Measurements from ENCODE around the gene NR2F6.
"Not testable (repeated sequence)": the region's sequence is repeated elsewhere in the genome, so short reads cannot be mapped to it uniquely, and the experiment has no call there.

NR2F6 gene

DNA sequence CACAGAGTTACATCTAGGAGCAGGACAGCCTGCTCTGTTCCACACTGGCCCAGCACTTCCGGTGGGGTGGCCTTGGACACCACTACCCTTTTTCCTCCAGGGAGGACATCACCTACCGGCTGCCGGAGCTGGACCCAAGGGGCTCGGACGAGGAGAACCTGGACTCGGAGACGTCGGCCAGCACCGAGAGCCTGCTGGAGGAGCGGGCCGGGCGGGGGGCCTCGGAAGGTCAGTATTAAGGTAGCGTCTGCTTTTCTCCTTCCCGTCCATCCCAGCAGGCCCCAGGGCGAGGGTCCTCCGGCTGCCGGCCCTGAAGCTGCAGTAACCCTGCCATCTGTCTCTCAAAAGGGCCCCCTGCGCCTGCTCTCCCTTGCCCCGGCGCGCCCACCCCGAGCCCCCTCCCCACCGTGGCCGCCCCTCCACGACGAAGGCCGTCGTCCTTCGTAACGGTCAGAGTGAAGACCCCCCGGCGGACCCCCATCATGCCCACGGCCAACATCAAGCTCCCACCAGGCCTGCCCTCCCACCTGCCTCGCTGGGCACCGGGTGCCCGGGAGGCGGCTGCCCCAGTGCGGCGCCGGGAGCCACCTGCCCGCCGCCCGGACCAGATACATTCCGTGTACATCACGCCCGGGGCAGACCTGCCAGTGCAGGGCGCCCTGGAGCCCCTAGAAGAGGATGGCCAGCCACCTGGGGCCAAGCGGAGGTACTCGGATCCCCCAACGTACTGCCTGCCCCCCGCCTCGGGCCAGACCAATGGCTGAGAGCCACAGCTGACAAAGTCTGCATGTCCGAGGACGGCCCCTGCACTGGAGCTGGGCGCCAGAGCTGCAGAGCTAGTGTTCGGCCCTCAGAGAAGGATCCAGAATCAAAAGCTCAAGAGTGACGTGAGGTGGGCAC lies 33.9 kb downstream of the NR2F6 start:
- no peak for DNase-seq (ENCODE audit: low read depth in 3 of 3)

GRCh38 chr19:17210296-17210695 lies 35.4 kb downstream of the NR2F6 start:
- no peak for DNase-seq (ENCODE audit: low read depth in 3 of 3)

DNA sequence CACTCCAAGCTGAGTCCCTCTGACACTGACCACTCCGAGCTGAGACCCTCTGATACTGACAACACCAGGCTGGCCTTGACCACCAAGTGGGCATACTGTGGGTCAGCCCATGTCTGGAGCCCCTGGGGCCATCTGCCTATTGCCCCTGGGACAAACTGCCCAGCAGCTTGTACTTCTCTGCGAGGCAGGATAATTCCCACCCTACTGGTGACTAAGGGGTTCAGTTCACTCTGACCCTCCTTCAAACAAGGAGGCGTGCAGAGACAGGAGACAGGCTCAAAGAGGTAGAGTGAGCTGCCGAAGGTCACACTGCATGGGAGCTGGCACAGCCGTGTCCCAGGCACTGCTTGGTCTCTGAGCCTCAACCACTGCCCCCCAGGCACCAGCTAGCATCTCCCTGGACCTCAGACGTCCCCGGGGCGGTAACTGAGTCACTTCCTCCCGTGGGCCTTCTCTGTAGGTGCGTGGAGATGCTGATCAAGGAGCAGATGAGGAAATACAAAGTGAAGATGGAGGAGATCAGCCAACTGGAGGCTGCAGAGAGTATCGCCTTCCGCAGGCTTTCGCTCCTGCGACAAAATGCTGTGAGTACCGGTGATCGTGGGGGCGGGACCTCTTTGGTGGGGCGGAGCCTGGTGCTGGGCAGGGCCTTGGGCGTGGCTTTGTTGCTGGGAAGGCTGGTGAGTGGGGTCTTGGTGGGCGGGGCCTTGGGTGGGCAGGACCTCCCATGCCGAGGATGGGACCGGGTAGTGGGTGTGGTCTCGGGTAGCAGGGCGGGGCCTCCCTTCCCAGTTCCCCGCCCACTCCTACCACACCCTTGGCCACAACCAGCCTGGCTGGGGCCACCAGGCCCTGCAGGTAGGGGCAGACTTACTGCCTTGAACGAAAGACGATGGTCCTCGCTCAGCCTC lies 36.3 kb downstream of the NR2F6 start:
- DNase-seq (ENCODE audit: low read depth in 3 of 3): peak; percentile 24 to 53 (median 40)

DNA sequence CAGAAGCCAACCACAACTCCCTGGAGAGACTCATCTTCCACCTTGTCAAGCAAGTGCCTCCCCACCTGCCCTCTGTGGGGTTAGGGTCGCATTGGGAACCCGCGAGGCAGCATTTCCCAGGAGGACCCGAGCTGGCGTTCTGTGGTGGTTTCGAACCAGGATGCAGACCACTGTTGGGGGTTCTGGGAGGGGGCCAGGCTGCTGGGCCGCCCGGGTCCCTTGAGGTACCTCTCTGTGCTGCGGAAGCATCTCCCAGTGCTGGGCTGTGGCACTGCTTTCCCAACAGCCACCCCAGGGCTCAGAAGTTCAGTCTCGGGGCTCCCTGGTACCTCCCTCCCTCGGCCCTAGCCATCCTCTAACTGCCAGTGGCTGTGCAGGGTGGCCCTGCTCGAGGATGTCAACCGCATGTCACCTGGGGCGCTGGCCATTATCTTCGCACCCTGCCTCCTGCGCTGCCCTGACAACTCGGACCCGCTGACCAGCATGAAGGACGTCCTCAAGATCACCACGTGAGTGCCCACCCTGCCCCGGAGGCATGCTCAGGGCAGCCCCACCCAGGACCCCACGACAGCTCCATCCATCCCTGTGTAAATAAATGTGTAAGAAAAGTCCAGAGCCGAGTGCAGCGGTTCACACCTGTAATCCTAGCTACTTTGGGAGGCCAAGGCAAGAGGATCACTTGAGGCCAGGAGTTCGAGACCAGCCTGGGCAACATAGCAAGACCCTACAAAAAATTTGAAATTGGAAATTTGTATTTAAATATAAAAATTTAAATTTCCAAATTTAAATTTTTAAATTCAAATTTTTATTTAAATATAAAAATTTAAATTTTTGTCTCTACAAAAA lies 38.8 kb downstream of the NR2F6 start:
- no peak for DNase-seq (ENCODE audit: low read depth in 3 of 3)

DNA sequence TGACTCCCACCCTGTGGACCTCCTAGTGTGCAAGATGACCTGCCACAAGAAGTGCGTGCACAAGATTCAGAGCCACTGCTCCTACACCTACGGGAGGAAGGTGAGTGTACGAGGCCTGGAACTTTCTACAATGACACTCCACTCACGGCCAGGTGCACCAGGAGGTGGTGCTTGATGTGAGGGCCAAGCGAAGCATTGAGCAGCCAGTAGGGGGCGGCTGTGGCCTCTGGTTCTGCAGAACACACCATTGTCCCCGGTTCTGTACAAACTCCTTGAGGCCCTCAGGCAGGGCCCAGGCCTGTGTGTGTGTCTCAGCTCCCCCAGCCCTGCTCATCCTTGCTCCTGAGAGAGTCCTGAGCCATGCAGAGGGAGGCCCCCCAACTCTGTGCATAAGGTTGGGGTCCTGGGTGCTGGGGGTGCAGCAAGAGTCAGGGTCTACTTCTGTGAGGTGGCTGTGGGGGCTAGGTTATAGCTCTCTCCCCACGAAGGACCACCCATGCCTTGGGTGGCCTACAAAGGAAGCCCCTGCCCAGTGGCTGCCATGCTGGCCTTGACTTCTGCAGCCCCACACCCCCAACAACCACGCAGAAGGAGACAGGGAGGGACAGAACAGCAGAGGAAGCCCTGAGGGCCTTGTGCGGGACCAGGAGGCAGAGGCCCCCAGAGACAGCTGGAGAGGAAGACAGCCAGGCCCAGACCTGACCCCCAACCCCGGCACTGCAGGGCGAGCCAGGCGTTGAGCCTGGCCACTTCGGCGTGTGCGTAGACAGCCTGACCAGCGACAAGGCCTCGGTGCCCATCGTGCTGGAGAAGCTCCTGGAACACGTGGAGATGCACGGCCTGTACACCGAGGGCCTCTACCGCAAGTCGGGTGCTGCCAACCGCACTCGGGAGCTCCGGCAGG lies 40.2 kb downstream of the NR2F6 start:
- peak in 2 of 3 donors; percentile 24 to 31 for DNase-seq (ENCODE audit: low read depth in 3 of 3)

DNA sequence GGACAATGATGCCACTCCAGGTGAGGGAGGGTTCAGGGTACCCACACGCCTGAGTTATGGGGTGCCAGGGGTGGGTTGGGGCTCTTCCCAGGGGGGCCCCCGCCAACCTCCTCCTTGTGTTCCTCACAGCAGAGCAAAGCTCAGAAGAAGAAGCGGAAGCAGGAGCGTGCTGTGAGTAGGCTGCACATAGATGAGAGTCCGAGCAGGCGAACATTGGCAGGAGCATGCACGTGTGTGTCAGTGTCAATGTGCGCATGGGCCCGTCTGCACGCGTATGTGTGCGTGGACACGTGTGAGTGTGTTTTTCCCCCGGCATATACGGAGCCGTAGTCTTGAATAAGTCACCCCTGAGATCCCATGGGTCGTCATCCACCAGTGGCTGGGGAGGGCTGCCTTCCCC lies 43.0 kb downstream of the NR2F6 start:
- DNase-seq (ENCODE audit: low read depth in 3 of 3): no peak

DNA sequence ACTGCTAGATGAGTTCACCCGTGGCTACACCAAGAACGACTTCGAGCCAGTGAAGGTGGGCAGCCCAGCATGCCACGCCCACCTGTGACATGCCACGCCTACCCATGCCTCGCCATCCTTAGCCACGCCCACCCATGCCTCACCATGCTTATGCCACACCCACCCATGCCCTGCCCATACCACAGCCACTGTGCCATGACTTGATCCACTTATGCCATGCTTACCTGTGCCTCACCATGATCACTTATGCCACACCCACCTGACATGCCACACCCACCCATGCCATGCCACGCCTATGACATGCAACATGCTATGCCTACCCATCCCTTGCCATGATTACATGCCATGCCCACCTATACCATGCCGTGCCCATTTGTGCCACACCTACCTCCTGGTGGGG lies 43.5 kb downstream of the NR2F6 start:
- DNase-seq (ENCODE audit: low read depth in 3 of 3): no peak

- DNase-seq (ENCODE audit: low read depth in 3 of 3): no peak
These were observed 45.2 kb downstream of the NR2F6 start for GRCh38 chr19:17200408-17201079.

DNA sequence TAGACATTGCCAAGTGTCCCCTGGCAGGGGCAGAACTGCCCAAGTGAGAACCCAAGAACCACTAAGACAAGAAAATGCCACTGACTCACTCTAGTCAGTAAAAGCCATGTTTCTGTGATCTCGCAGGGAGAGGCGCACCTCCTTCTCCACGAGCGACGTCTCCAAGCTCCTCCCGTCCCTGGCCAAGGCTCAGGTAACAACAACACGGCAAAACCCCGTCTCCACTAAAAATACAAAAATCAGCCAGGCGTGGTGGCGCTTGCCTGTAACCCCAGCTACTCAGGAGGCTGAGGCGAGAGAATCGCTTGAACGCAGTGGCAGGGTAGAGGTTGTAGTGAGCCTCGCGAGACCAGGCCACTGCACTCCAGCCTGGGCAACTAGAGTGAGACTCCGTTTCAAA lies 48.1 kb downstream of the NR2F6 start:
- no peak for DNase-seq (ENCODE audit: low read depth in 3 of 3)

GRCh38 chr19:17196610-17197009 lies 49.1 kb downstream of the NR2F6 start:
- DNase-seq (ENCODE audit: low read depth in 3 of 3): no peak

GRCh38 chr19:17195106-17195505 lies 50.6 kb downstream of the NR2F6 start:
- no peak for DNase-seq (ENCODE audit: low read depth in 3 of 3)

DNA sequence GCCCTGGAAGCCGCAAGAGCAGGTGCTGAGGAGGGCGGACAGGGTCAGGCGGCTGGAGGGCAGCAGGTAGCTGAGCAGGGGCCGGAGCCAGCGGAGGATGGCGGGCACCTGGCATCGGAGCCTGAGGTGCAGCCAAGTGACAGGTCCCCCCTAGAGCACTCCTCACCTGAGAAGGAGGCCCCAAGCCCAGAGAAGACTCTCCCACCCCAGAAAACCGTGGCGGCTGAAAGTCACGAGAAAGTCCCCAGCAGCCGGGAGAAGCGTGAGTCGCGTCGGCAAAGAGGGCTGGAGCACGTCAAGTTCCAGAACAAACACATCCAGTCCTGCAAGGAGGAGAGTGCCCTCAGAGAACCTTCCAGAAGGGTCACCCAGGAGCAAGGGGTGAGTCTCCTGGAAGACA lies 51.1 kb downstream of the NR2F6 start:
- no peak for DNase-seq (ENCODE audit: low read depth in 3 of 3)

GRCh38 chr19:17192751-17193150 lies 53.0 kb downstream of the NR2F6 start:
- DNase-seq (ENCODE audit: low read depth in 3 of 3): no peak

GRCh38 chr19:17191736-17192135 lies 54.0 kb downstream of the NR2F6 start:
- DNase-seq (ENCODE audit: low read depth in 3 of 3): not testable (repeated sequence)

DNA sequence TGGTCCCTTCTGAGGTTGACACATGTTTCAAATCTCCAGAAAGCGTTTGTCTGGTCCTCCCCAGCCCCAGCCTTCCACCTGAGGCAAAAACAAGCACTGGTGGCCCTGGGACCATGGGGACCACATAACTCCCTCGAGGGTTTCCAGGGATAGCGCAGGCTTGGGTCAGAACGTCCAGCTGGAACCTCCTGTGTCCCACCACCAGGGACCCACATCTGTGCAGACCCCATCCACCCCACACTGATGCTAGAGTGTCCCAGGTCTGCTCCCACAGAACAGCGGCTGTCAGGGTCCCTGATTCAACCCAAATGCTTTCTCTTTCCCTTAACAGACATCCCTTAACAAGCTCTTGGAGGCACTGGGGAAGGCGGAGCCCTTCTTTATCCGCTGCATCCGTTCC lies 60.1 kb downstream of the NR2F6 start:
- DNase-seq (ENCODE audit: low read depth in 3 of 3): no peak

GRCh38 chr19:17184371-17184841 lies 61.3 kb downstream of the NR2F6 start:
- DNase-seq (ENCODE audit: low read depth in 3 of 3): peak in 1 of 3 donors; percentile 23

GRCh38 chr19:17183858-17184321 lies 61.8 kb downstream of the NR2F6 start:
- peak in 1 of 3 donors; percentile 12 for DNase-seq (ENCODE audit: low read depth in 3 of 3)

DNA sequence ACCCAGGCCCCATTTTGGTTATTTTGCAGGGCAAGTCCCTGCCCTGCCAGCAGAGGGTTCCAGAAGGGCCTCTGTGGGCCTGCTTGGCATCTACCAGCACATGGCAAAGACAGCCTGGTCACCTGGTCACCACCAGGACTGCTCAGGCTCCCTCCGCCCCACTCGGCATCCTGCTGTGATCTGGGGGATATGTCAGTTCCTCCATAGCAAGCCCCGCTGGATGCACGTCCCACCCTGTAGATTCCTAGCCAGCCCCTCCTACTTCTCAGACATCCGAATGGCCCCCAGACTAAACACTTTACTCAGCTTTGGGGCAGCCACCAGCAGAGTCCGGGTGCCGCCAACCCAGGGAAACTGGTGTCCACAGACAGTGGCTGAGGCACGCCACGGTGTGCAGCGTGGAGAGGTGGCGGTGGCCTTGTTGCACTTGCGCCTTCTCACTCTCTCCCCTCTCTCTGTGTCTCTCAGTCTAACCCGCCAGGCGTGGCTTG lies 62.4 kb downstream of the NR2F6 start:
- no peak for DNase-seq (ENCODE audit: low read depth in 3 of 3)

Measured in stimulated activated CD4-positive, alpha-beta T cell treated with anti-CD3 and anti-CD28 coated beads, TNF-alpha, amount 100 ng/mL, for 48 hours (primary cell).